MM.1S (cell line): ENCODE results near the gene PHF1.

Experiments used
- DNase-seq: peaks from one replicate; pipeline ENCODE4 v3.0.0-alpha.2; 2015
- H2AFZ ChIP-seq: fragments of 300-600 bp; sonication (generic); 2 replicates; pipeline ENCODE4 v1.6.0; 2016; ENCODE audit warnings: antibody characterized with exemption, low read length
- H3F3A ChIP-seq: fragments of 300-600 bp; sonication (generic); 2 replicates; pipeline ENCODE4 v1.6.1; 2016; ENCODE audit warnings: mild to moderate bottlenecking, antibody characterized with exemption, low read length, moderate library complexity, mixed read lengths; ENCODE audit not compliant: insufficient read depth
- H3K27ac ChIP-seq: fragments of 300-600 bp; sonication (generic); 2 replicates; pipeline ENCODE4 v1.5.1; 2016; ENCODE audit warnings: mild to moderate bottlenecking, low read length
- H3K27me3 ChIP-seq: fragments of 300-600 bp; sonication (generic); replicated peaks from 2 replicates; pipeline ENCODE4 v1.6.0; 2016; ENCODE audit warnings: low read length; ENCODE audit not compliant: insufficient read depth
- H3K36me3 ChIP-seq: fragments of 300-600 bp; sonication (generic); replicated peaks from 2 replicates; pipeline ENCODE4 v1.6.1; 2016; ENCODE audit warnings: mild to moderate bottlenecking, low read length, mixed read lengths; ENCODE audit not compliant: insufficient read depth
- H3K4me1 ChIP-seq: fragments of 300-600 bp; sonication (generic); 2 replicates; pipeline ENCODE4 v1.6.1; 2016; ENCODE audit warnings: low read length, mixed read lengths
- H3K4me2 ChIP-seq: fragments of 300-600 bp; sonication (generic); 2 replicates; pipeline ENCODE4 v1.6.0; 2016; ENCODE audit warnings: low read depth, low read length
- H3K4me3 ChIP-seq: fragments of 300-600 bp; sonication (generic); 2 replicates; pipeline ENCODE4 v1.5.1; 2016; ENCODE audit warnings: low read length, mixed read lengths
- H3K79me2 ChIP-seq: fragments of 300-600 bp; sonication (generic); 2 replicates; pipeline ENCODE4 v1.6.1; 2016; ENCODE audit warnings: mixed run types, low read length, mixed read lengths
- H3K9ac ChIP-seq: fragments of 300-600 bp; sonication (generic); 2 replicates; pipeline ENCODE4 v1.6.1; 2016; ENCODE audit warnings: low read length, mixed read lengths
- H3K9me2 ChIP-seq: fragments of 300-600 bp; sonication (generic); replicated peaks from 2 replicates; pipeline ENCODE4 v1.6.1; 2016; ENCODE audit warnings: mild to moderate bottlenecking, low read length, mixed read lengths; ENCODE audit not compliant: insufficient read depth
- H3K9me3 ChIP-seq: fragments of 300-600 bp; sonication (generic); replicated peaks from 2 replicates; pipeline ENCODE4 v1.6.1; 2016; ENCODE audit warnings: mild to moderate bottlenecking, low read length, mixed read lengths; ENCODE audit not compliant: insufficient read depth
- H4K20me1 ChIP-seq: fragments of 300-600 bp; sonication (generic); 2 replicates; pipeline ENCODE4 v1.6.1; 2016; ENCODE audit warnings: mild to moderate bottlenecking, low read length, moderate library complexity, mixed read lengths; ENCODE audit not compliant: insufficient read depth
- CTCF ChIP-seq: fragments of 300-600 bp; sonication (generic); IDR thresholded peaks from 2 replicates; pipeline ENCODE4 v1.5.1; 2016; ENCODE audit warnings: antibody characterized with exemption, low read length, mixed read lengths
- EZH2 ChIP-seq: fragments of 300-600 bp; sonication (generic); optimal IDR thresholded peaks from 2 replicates; pipeline ENCODE3; 2017; ENCODE audit warnings: low read depth, mild to moderate bottlenecking, antibody characterized with exemption, low read length, mixed read lengths
- EZH2phosphoT487 ChIP-seq: fragments of 300-600 bp; sonication (generic); IDR thresholded peaks from 2 replicates; pipeline ENCODE4 v1.6.1; 2018; ENCODE audit warnings: antibody characterized with exemption, low read length

The PHF1 gene

GRCh38 chr6:33416386-33417127 is 5.7 kb downstream of the PHF1 start:
- no peak for DNase-seq
- no peak overlapping the region; the same call in 1 of the 2 replicates for H3K27ac ChIP-seq
- H2AFZ ChIP-seq: no peak overlapping the region
- peaks cover 3% of the 10 kb centered on the region; the same call in 1 of the 2 replicates for H3K36me3 ChIP-seq
- H3F3A ChIP-seq: peaks cover 20% of the 10 kb centered on the region; the same call in 1 of the 2 replicates
- H3K9me2 ChIP-seq: no peaks in the 10 kb centered on the region
- TF ChIP-seq EZH2 (no peak), EZH2phosphoT487 (no peak), CTCF (no peak)
- H3K9ac ChIP-seq: peak overlapping the region; percentile 89; the same call in 1 of the 2 replicates
- H3K4me1 ChIP-seq: peaks cover 23% of the 10 kb centered on the region
- H4K20me1 ChIP-seq: no peaks in the 10 kb centered on the region
- H3K79me2 ChIP-seq: peaks cover 31% of the 10 kb centered on the region
- no peaks in the 10 kb centered on the region for H3K9me3 ChIP-seq
- H3K27me3 ChIP-seq: peaks cover 8% of the 10 kb centered on the region
- H3K4me3 ChIP-seq: peak overlapping the region; percentile 89
- peak overlapping the region; percentile 92 for H3K4me2 ChIP-seq

DNA sequence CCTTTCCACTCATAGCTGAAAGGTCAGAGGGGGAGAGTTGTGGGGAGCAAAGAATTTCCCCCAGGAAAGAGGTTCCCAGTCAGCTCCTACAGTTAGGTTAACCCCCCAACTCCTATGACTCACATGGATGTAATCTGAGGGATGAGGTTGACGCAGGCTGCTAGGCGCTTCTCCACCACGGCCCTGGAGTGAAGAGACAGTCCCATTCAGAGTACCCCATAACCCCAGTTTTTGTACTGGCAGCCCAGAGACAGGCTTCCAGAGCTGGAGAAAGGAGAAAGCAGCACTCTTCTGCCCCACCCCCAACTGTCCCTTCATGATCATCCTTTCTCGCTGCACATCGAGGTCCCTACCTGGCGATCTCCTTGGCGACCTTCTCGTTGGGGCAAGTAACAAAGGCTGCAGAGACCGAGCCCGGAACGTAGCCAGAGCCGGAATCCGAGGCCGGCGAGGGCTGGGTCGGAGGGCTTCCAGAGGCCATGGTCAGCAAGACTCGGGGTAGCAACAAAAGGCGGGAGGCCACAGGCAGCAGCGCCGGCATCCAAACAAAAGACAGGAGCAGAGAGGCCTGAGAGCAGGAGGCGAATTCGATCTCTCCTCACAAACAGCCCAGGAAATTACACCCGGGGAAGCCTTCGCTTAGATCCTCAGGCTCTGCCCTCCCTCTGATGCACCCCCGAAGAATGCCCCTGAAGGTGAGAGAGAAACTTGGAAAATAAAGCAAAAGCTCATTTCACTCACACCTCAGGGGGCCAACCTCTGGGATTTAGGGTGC is 6.5 kb downstream of the PHF1 start:
- peak overlapping the region; percentile 89 for H3K4me3 ChIP-seq
- peak overlapping the region; percentile 89 for H3K9ac ChIP-seq
- peak overlapping the region; percentile 88 for H3K27ac ChIP-seq
- peaks cover 16% of the 10 kb centered on the region for H3K27me3 ChIP-seq
- peaks cover 3% of the 10 kb centered on the region; the same call in 1 of the 2 replicates for H3K36me3 ChIP-seq
- H3K9me3 ChIP-seq: no peaks in the 10 kb centered on the region
- H3F3A ChIP-seq: peaks cover 20% of the 10 kb centered on the region; the same call in 1 of the 2 replicates
- H3K4me2 ChIP-seq: peak overlapping the region; percentile 92
- H4K20me1 ChIP-seq: no peaks in the 10 kb centered on the region
- H3K4me1 ChIP-seq: peaks cover 23% of the 10 kb centered on the region
- TF ChIP-seq EZH2phosphoT487: no peak
- no peak for TF ChIP-seq CTCF
- no peak for TF ChIP-seq EZH2
- H3K9me2 ChIP-seq: no peaks in the 10 kb centered on the region
- no peak for DNase-seq
- H3K79me2 ChIP-seq: peaks cover 28% of the 10 kb centered on the region
- H2AFZ ChIP-seq: peak overlapping the region; percentile 70

GRCh38 chr6:33417903-33418689 is 7.3 kb downstream of the PHF1 start, which contains the start of gene CUTA:
Gene CUTA (minus strand): TSS chr6:33418107. CDS start chr6:33418000, 107 bp downstream.
- Histone ChIP-seq H3K4me3 (peak within 1 kb of the TSS; percentile 89), H3K9me3 (no peaks in the 10 kb centered on the region), H3K27ac (peak within 1 kb of the TSS; percentile 88), H3K9ac (peak within 1 kb of the TSS; percentile 89), H2AFZ (peak within 1 kb of the TSS; percentile 76), H4K20me1 (no peaks in the 10 kb centered on the region), H3K9me2 (no peaks in the 10 kb centered on the region), H3K79me2 (peaks cover 28% of the 10 kb centered on the region), H3K36me3 (0 out of 2 replicates have a peak, but pooled peaks cover 3% of the 10 kb centered on the region), H3F3A (peaks cover 20% of the 10 kb centered on the region; the same call in 1 of the 2 replicates), H3K27me3 (peaks cover 23% of the 10 kb centered on the region), H3K4me2 (peak within 1 kb of the TSS; percentile 92), H3K4me1 (peaks cover 23% of the 10 kb centered on the region)
- peak; percentile 100 for DNase-seq
- no peak for TF ChIP-seq EZH2
- peak; percentile 61 for TF ChIP-seq CTCF
- TF ChIP-seq EZH2phosphoT487: no peak
